Fibroblast of lung (primary cell): Measurements from ENCODE around the gene IL21R. TPM values are rescaled to one million over a fixed set of nuclear protein-coding genes. Genes with fewer than 3 reads are reported as not detected.

Experiments used
- DNase-seq, 2 donors: peaks; one replicate each; pipeline versions ENCODE4 v3.0.0 to v3.0.0-alpha.2; 2010; ENCODE audit warnings: low read depth in 2 of 2
- H2AFZ ChIP-seq: 2 replicates; pipeline ENCODE4 v1.5.1; 2012; ENCODE audit warnings: low read length, control low read depth, inconsistent platforms
- H3K27ac ChIP-seq: 2 replicates; pipeline ENCODE4 v1.5.1; 2011; ENCODE audit warnings: low read length, control low read depth; ENCODE audit not compliant: insufficient read depth
- H3K27me3 ChIP-seq: 2 replicates; pipeline ENCODE4 v1.5.1; 2011; ENCODE audit warnings: mild to moderate bottlenecking, low read length; ENCODE audit not compliant: control insufficient read depth, insufficient read depth
- H3K36me3 ChIP-seq: 2 replicates; pipeline ENCODE4 v1.5.1; 2011; ENCODE audit warnings: low read length; ENCODE audit not compliant: control insufficient read depth, insufficient read depth
- H3K4me1 ChIP-seq: 2 replicates; pipeline ENCODE4 v1.5.1; 2011; ENCODE audit warnings: low read length; ENCODE audit not compliant: control insufficient read depth, insufficient read depth; ENCODE audit errors: extremely low read depth
- H3K4me2 ChIP-seq: 2 replicates; pipeline ENCODE4 v1.5.1; 2011; ENCODE audit warnings: low read length, control low read depth; ENCODE audit not compliant: insufficient read depth; ENCODE audit errors: extremely low read depth
- H3K4me3 ChIP-seq, 4 experiments: fragments of 200-600 bp in 1 of 4; sonication (generic) in 1 of 4; replicated peaks in 1 of 4; 2 replicates each; pipeline ENCODE4 v1.5.1; 2011 to 2016; ENCODE audit warnings: low read length in 4 of 4, low read depth in 3 of 4, mild to moderate bottlenecking in 3 of 4, control low read depth in 2 of 4, inconsistent platforms in 1 of 4, mixed read lengths in 1 of 4; ENCODE audit not compliant: insufficient read depth in 1 of 4; ENCODE audit errors: control extremely low read depth in 1 of 4
- H3K79me2 ChIP-seq: 2 replicates; pipeline ENCODE4 v1.5.1; 2012; ENCODE audit warnings: mild to moderate bottlenecking, low read length, inconsistent platforms; ENCODE audit not compliant: control insufficient read depth, insufficient read depth
- H3K9ac ChIP-seq: 2 replicates; pipeline ENCODE4 v1.5.1; 2011; ENCODE audit warnings: mild to moderate bottlenecking, low read length, control low read depth; ENCODE audit not compliant: insufficient read depth
- H3K9me3 ChIP-seq: 2 replicates; pipeline ENCODE4 v1.5.1; 2012; ENCODE audit warnings: low read depth, low read length; ENCODE audit not compliant: control insufficient read depth, insufficient read depth
- H4K20me1 ChIP-seq: 2 replicates; pipeline ENCODE4 v1.5.1; 2011; ENCODE audit warnings: low read length; ENCODE audit not compliant: control insufficient read depth, insufficient read depth; ENCODE audit errors: extremely low read depth
- CTCF ChIP-seq, 2 donors: IDR thresholded peaks in 1 of 2; conservative IDR thresholded peaks in 1 of 2; 1 replicate in 1 of 2; 2 replicates in 1 of 2; pipeline ENCODE4 v1.5.1; 2011 to 2012; ENCODE audit warnings: low read length in 2 of 2, control low read depth in 1 of 2, inconsistent platforms in 1 of 2, low read depth in 1 of 2, mild to moderate bottlenecking in 1 of 2
- EZH2 ChIP-seq: IDR thresholded peaks from 2 replicates; pipeline ENCODE4 v1.5.1; 2012; ENCODE audit warnings: low read length, control low read depth, mild to moderate bottlenecking; ENCODE audit errors: missing control alignments
- polyA plus RNA-seq, 2 donors: library from polyadenylated mRNA; depleted of rRNA in 1 of 2; stranded (reverse) in 1 of 2; unstranded in 1 of 2; fragments of >200 nt; gene quantifications; 2 replicates each; pipeline ENCODE4 v1.2.1, GENCODE V29; 2011 to 2012; ENCODE audit warnings: missing spikeins in 1 of 2
- total RNA-seq: library from RNA; depleted of rRNA; stranded (reverse); fragments of >200 nt; gene quantifications from 2 replicates; pipeline ENCODE4 v1.2.1, GENCODE V29; 2014

The IL21R gene
- total and polyA plus RNA-seq, 2 donors (not counting 1 experiment from before 2014, with no cell fraction given) = 0.95 to 7.4 TPM

GRCh38 chr16:27378871-27379481, 23.0 kb upstream of the IL21R start:
- Histone ChIP-seq H3K9ac (no peak overlapping the region), H4K20me1 (no peaks in the 10 kb centered on the region), H3K27ac (no peak overlapping the region), H3K79me2 (no peaks in the 10 kb centered on the region), H3K27me3 (peaks cover 5% of the 10 kb centered on the region), H3K9me3 (no peaks in the 10 kb centered on the region), H3K4me1 (no peaks in the 10 kb centered on the region), H3K36me3 (no peaks in the 10 kb centered on the region), H2AFZ (no peak overlapping the region), H3K4me2 (no peak overlapping the region), H3K4me3 (no peak overlapping the region)
- TF ChIP-seq CTCF (conservative IDR thresholded peaks at IDR 0.05 in 1 of 2, IDR thresholded peaks at IDR 0.05 in 1 of 2; ENCODE audit: low read depth in 1 of 2, low read length in 2 of 2) (no peak), EZH2 (no peak)
- DNase-seq = peak; percentile 9 to 21

- H3K79me2 ChIP-seq = no peaks in the 10 kb centered on the region
- H3K36me3 ChIP-seq = no peaks in the 10 kb centered on the region
- no peak overlapping the region for H3K4me3 ChIP-seq
- no peaks in the 10 kb centered on the region for H3K4me1 ChIP-seq
- H2AFZ ChIP-seq = no peak overlapping the region
- H3K27me3 ChIP-seq = peaks cover 5% of the 10 kb centered on the region
- no peaks in the 10 kb centered on the region for H4K20me1 ChIP-seq
- no peak for TF ChIP-seq EZH2
- no peak for TF ChIP-seq CTCF (conservative IDR thresholded peaks at IDR 0.05 in 1 of 2, IDR thresholded peaks at IDR 0.05 in 1 of 2; ENCODE audit: low read depth in 1 of 2, low read length in 2 of 2)
- H3K4me2 ChIP-seq = no peak overlapping the region
- no peak overlapping the region for H3K9ac ChIP-seq
- no peak overlapping the region for H3K27ac ChIP-seq
- no peaks in the 10 kb centered on the region for H3K9me3 ChIP-seq
- DNase-seq = no peak
Observed at GRCh38 chr16:27379919-27380318, 22.1 kb upstream of the IL21R start.

DNA sequence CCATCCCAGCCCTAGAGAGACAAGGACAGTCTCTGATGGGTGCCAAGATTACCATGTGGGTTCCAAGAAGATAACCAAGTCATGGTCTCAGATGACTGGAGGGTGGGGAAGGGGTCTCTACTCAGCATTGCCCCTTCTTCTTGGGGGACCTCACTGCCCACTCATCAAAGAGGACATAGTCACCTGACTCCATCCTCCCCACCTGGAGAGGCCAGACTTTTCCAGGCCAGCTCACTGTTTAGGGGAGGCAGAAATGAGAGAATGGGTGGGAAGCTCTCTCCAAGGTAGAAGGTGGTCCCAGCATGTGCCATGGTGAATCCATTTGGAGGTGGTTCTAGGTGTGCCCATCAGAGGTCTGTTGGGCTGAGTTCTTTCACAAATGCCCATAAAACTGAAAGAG, 20.7 kb upstream of the IL21R start:
- Histone ChIP-seq H2AFZ (no peak overlapping the region), H3K27ac (no peak overlapping the region), H3K27me3 (peaks cover 9% of the 10 kb centered on the region), H3K9ac (no peak overlapping the region), H3K4me2 (no peak overlapping the region), H3K79me2 (no peaks in the 10 kb centered on the region), H4K20me1 (no peaks in the 10 kb centered on the region), H3K36me3 (no peaks in the 10 kb centered on the region), H3K4me1 (no peaks in the 10 kb centered on the region), H3K4me3 (no peak overlapping the region), H3K9me3 (no peaks in the 10 kb centered on the region)
- DNase-seq = no peak
- no peak for TF ChIP-seq CTCF (conservative IDR thresholded peaks at IDR 0.05 in 1 of 2, IDR thresholded peaks at IDR 0.05 in 1 of 2; ENCODE audit: low read depth in 1 of 2, low read length in 2 of 2)
- TF ChIP-seq EZH2 = no peak
